Smooth muscle cell of bladder (primary cell): ENCODE data around the gene RIBC1. TPM values are rescaled to one million over a fixed set of nuclear protein-coding genes. Genes with fewer than 3 reads are reported as not detected.

Experiments
- total RNA-seq: library from RNA; depleted of rRNA; stranded (reverse); fragments of >200 nt; gene quantifications from 2 replicates; pipeline ENCODE4 v1.2.3, GENCODE V29; 2014

Gene RIBC1
- 0.71 and 0.74 TPM in 2 replicates for total RNA-seq

GRCh38 chrX:53422861-53423306 lies at the start of gene RIBC1:
TSS of gene RIBC1 (plus strand) at chrX:53422873. CDS start at chrX:53426277, 3,404 bp downstream.

GRCh38 chrX:53422086-53422860 lies 400 bp upstream of the RIBC1 start, which contains the start of gene SMC1A:
TSS of gene SMC1A (minus strand) at chrX:53422654. CDS start at chrX:53422600, 54 bp downstream.

GRCh38 chrX:53433651-53434639 lies 11.3 kb downstream of the RIBC1 start, which contains the start of gene HSD17B10:
TSS of gene HSD17B10 (minus strand) at chrX:53434370. CDS start at chrX:53434345, 25 bp downstream.

Other genes with a start within 250 kb of the RIBC1 start
- gene KDM5C, start 197.7 kb upstream of the RIBC1 start, total RNA-seq: 63.4 and 81.4 TPM in 2 replicates
- 5.1 and 7.4 TPM in 2 replicates for gene IQSEC2, start 141.3 kb upstream of the RIBC1 start, total RNA-seq
- 5.4 and 6.0 TPM in 2 replicates for gene SMC1A, start 219 bp upstream of the RIBC1 start, total RNA-seq
- gene HSD17B10, start 11.5 kb downstream of the RIBC1 start, total RNA-seq: 67.3 and 101 TPM in 2 replicates